ENCODE data around the gene SOX13.

SOX13 gene

DNA sequence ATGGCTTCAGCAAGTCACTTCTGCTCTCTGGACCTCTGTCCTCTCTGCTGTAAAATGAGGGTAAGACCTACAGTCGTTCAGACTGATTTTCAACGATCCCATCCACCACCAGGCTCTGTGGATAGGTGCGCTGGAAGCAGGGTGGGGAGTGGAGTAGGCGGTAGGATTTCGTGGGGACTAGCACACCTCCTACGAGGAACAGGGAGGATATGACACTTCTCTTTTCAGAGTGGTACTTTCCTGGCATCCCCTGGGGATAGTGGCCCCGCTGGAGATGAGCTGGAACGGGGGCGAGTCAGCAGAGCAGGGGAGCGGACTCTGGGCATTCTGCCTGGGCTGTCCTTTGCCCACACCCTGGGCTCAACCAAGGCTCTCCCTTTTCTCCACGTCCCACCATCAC lies 61.2 kb downstream of the SOX13 start:
- no peak for DNase-seq

- no peak for DNase-seq
Measured at GRCh38 chr1:204136814-204137213, 63.9 kb downstream of the SOX13 start.

GRCh38 chr1:204139088-204139487 lies 66.2 kb downstream of the SOX13 start:
- DNase-seq = no peak

- no peak for DNase-seq
Measured at GRCh38 chr1:204139952-204140351, 67.0 kb downstream of the SOX13 start.

DNA sequence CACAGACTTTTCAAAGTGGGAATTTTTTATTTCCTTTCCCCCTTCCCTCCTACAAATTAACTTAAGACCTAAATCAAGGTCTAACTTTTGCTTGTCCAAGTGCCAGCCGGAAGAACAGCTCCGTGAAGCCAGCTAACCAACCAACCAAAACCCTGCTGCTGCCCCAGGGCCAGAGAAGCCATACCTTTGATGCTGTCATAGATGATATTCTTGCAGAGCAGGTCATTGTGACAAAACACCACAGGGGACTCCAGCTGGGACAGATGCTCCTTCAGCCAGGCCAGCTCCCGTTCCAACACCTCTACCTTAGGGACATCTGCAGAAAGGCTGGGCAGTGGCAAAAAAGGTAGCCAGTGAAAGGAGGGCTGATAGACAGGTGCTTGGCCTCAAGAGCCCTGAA lies 68.2 kb downstream of the SOX13 start:
- DNase-seq = no peak

GRCh38 chr1:204142032-204142974 lies 69.4 kb downstream of the SOX13 start:
- no peak for DNase-seq

DNA sequence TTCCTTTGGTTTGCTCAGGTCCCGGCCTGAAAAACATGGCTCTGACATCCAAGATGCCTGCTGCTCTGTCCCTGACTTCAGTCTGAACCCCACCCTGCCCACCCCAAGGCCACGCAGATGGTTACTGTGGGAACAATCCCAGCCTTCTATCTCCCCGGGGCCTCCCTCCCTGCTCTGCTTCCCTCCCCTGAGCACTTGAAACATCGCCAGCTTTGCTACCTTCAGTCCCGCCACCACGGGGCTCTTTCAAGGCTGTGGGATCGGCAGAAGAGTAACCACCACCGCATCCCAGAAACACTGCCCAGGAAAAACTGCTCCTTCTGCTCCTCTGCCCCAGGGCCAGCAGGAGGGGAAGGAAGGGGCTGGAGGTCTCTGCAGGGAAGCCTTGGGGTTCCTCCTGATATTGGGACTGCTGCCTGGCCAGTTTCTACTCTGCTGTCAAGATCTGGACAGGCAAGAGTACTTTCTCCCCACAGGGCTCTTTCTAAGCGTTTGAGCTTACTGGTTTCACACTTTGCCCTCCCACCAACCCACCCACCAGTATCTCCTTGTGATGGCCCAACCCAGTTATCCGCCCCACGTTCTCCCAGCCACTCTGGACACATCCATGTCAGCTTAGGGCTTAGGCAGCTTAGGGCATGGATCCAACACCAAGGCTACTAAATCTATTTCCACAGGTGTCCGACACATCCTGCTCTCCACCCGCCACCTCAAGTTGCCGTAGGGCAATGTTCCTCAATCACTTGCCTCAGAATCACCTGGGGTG lies 70.5 kb downstream of the SOX13 start:
- DNase-seq = no peak

GRCh38 chr1:204145033-204145504 lies 72.2 kb downstream of the SOX13 start:
- DNase-seq = no peak

- DNase-seq = no peak
Measured at GRCh38 chr1:204146309-204146708, 73.4 kb downstream of the SOX13 start.

DNA sequence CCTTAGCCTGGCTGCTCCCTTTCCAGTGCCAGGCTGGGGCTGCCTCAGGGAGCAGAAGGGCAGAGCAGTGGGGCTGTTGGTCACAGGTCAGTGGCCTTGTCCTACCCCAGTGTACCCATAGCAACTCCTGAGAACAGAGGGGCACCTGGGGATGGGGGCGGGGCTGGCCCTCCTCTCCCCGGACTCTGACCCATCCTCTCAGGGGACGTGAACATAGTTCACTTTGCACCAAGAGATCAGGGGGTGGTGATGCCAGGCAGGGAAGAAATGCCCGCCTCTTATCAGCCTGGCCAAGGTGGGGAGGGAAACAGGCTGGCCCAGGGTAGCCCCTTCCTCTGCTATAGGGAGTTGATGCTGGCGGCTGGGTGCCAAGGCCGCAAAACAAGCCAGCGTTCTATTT lies 74.0 kb downstream of the SOX13 start:
- no peak for DNase-seq

DNA sequence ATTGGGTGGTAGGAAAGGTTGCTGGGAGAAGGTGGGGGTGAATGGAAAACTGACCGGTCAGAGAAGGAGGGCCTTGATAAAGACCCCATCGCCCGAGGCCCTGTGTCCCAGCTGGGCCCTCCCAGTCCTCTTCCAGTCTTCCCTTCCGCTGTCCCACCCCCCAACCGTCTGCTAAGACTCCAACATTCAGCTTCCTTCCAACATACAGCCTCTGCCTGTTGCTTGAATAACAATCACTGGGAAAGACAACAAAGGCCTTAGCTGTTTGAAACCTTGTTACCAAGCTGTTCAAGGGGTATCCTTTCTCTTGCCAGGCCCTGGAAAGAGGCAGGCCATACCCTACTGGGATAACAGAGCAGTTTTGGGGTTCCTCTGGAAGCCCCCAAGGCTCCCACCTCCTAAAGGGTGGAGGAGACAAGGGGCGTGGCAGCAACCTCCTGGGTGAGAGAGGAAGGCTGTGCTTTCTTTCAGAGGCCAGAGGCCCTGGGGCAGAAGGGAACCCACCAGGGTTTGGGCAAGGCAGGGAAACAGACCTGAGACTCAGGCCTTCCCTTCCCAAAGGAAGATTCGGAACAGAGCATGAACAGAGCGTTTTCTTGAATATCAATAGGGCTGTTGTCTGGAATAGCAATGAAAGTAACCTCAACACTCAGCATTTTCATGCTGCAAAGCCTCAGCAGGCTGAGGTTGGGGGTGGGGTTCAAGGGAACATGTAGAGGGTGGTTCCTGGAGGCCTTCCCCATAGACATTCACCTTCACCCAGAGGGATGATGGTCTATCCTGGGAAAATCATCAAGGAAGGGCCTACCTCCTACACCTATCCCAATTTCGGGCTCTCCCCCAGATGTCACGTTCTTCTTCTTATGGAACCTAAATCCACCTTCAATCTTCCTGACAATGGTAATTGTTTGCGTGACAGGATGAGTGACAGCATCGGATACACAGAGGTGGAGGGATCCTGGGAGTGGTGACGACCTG lies 74.8 kb downstream of the SOX13 start:
- DNase-seq = no peak

GRCh38 chr1:204149107-204149506 lies 76.2 kb downstream of the SOX13 start:
- no peak for DNase-seq

DNA sequence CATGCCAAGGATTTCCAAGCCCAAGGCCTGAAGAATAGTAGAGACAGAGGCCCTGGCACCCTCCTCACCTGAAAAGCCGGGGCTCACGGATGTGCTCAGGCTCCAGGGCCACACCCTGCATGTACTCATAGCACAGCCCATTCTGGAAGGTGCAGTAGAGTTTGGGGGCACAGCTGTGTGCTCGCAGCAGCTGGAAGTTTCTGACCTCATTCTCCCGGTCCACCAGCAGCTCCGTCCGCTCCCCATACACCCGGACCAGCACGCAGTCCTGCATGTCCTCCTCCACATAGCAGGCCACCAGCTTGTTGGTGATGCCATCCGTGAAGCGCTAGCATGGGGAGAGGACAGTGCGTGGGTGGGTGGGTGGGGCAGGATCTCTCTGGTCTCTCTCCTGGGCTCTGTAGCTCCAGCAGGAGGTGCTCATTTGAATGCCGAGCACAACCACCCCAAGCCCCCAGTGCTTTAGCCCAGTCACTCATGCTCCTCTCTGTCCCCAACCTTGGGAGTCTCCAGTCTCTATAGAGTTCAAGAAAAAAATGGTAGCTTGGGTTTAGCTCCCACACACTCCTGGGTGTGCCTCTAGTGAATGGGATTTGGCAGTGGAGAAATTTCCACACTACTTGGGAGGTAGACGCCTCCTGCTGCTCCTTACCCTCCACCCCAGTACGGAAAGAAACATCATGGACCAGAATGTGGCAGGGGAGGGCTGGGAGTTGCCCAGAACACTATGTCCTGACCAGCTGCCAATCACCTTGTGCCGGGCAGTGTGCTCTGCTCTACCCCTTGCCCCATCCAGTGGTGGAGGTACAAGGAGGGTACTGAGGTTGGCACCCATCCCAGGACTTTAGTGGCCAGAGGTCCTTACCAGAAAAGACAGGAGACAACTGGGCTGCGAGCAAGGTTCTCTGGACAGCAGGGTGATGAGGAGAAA lies 77.0 kb downstream of the SOX13 start:
- DNase-seq = no peak

DNA sequence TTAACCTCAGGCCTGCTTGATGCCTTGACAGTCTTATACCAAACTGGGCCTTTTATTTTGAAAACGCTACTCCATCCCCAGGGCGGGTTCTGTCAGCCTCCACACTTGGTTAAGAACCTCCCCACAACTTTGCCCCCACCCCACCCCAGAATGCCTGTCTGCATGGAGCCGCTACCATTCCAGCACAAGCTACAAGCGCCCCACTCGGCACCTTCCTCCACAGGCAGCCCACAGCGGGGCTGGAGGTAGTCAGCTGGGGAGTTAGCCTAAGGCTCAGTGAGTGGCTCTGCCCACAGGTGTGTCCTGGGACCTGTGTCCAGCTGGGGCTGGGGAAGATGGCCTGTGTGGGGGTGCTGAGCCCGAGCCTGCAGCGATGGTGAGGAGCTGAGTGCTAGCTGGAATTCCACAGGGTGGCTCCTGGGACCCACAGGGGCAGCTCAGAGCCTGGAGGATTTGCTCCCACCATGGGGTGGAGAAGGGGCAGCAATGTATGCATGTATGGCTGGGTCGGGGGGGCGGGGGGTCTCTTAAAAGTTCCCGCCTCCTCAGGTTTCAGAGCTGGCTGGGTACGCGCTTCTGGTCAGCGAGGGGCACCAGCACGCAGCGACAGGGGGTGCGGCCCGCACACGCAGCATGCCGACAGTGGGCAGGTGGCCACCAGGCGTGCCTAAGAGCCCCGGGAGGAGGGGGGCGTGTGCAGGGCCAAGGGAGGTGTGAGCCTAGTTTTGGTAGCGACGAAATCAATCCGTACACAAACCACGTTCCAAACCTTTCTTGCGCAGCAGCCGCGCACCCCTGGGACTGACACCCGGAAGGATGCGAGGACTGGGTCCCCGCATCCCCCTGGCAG lies 78.0 kb downstream of the SOX13 start:
- no peak for DNase-seq

- peak; percentile 19 for DNase-seq
Measured at GRCh38 chr1:204151552-204152309, 78.8 kb downstream of the SOX13 start, which contains the start of gene ETNK2. Gene ETNK2 (minus strand): TSS chr1:204152044. CDS start chr1:204151852, 192 bp downstream.

DNA sequence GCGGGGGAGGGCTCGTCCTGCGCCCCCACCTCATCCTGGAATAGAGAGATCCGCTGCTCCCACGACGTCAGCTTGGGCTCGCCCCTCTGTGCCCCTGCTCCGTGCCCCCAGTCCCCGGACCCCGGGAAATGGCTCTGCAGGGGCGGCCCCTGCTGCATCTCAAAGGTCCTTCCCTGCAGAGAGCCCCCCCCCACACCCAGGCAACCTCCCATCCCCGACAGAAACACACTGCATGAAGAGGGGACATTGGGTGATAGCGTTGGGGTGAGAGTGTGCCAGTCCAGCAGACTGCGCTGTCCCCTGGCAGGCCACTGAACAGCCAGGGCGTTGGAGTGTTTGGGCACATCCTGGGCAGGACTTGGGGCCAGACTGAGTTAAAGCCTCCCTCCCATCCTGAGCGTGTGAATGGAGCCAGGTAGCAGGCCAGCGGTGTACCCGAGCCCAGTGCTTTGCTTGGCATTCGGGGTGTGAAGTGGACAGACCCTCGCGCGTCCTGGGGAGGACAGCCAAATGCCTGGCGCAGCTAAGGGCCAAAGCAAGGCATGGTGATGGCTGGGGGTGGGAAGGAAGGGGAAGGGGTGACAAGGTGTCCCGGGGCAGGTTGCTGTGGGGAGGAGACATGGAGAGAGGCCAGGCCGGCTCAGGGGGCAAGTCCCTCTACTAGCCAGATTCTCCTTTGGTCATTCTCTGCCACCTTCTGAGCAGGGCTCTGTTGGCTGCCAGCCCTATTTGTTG lies 79.6 kb downstream of the SOX13 start:
- no peak for DNase-seq

GRCh38 chr1:204153667-204154066 lies 80.8 kb downstream of the SOX13 start:
- no peak for DNase-seq

DNA sequence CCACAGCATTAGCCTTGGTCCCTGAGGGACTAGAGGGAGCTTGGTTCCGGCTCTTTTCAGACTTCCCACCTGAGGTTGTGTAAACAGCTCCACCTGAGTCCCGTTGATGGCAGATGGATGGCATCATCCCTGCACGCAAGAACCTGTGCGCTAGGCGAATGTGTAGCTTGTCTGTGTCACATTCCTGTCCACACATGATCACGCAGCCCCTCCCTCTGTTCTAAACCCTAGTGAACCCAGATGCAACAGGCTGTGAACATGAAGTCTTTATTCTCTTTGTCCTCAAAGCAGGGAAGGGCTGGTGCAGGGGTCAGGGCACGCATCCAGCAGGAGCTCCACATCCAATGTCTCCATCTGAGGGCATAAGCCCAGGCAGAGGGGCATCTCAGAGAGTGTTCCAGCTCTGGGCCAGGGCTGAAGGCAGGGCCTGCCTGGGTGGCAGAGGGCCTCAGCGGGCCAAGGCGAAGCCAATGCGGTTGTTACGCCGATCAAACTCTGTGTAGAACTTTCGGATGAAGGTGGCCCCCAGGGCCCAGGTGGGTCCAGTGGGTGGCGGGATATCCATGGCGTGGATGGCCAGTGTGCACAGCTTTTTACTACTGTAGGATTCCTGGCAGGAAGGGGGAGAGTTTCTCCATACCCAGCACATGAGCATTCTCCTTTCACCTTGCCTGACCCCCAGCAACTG lies 81.8 kb downstream of the SOX13 start:
- no peak for DNase-seq
